K562 (cell line): Measurements from ENCODE around the gene SLC6A7. TPM values are rescaled to one million over a fixed set of nuclear protein-coding genes. Genes with fewer than 3 reads are reported as not detected.

Experiments used
- CREB1 ChIP-seq, 2 experiments: sonication (generic) in 1 of 2; formaldehyde crosslinking in 1 of 2; IDR thresholded peaks; 2 replicates each; pipeline versions ENCODE4 v1.6.1 to v1.8.0; 2012 to 2022; ENCODE audit warnings: inconsistent platforms in 1 of 2, mild to moderate bottlenecking in 1 of 2, missing genetic modification reagents in 1 of 2, moderate library complexity in 1 of 2
- ESRRB ChIP-seq: fragments of 250-450 bp; sonication (Bioruptor Pico); IDR thresholded peaks from 2 replicates; pipeline ENCODE4 v1.5.0; 2020; ENCODE audit warnings: mild to moderate bottlenecking, moderate library complexity, borderline replicate concordance
- GATA2 ChIP-seq: sonication (generic); formaldehyde crosslinking; IDR thresholded peaks from 2 replicates; pipeline ENCODE4 v1.4.0; 2020; ENCODE audit warnings: mild to moderate bottlenecking, missing genetic modification reagents
- HIVEP1 ChIP-seq: fragments of 250-450 bp; sonication (Bioruptor Pico); IDR thresholded peaks from 2 replicates; pipeline ENCODE4 v1.4.0; 2020; ENCODE audit warnings: mild to moderate bottlenecking
- JUND ChIP-seq, 2 experiments: IDR thresholded peaks; 2 replicates in 1 of 2; 3 replicates in 1 of 2; pipeline ENCODE4 v1.6.1; 2011; ENCODE audit warnings: borderline replicate concordance in 2 of 2, low read depth in 2 of 2, low read length in 2 of 2, improper control_type of control experiment in 1 of 2, missing biosample characterization in 1 of 2, missing genetic modification characterization in 1 of 2, missing genetic modification reagents in 1 of 2
- KLF16 ChIP-seq: IDR thresholded peaks from 2 replicates; pipeline ENCODE4 v1.6.1; 2016; ENCODE audit warnings: antibody characterized with exemption
- MAFK ChIP-seq: IDR thresholded peaks from 2 replicates; pipeline ENCODE4 v1.6.1; 2011; ENCODE audit warnings: low read length, improper control_type of control experiment
- MAZ ChIP-seq, 2 experiments: fragments of 450-650 bp in 1 of 2; sonication (generic) in 1 of 2; formaldehyde crosslinking; IDR thresholded peaks in 1 of 2; conservative IDR thresholded peaks in 1 of 2; 2 replicates each; pipeline versions ENCODE4 v1.4.0 to v1.5.0; 2020; ENCODE audit warnings: mild to moderate bottlenecking in 1 of 2, missing genetic modification reagents in 1 of 2
- MEF2A ChIP-seq: IDR thresholded peaks from 2 replicates; pipeline ENCODE4 v1.6.1; 2011; ENCODE audit warnings: low read depth, mild to moderate bottlenecking, low read length, moderate library complexity; ENCODE audit not compliant: control insufficient read depth
- NFE2L1 ChIP-seq: fragments of 450-650 bp; IDR thresholded peaks from 2 replicates; pipeline ENCODE4 v1.6.1; 2016; ENCODE audit warnings: missing genetic modification characterization, low read depth, mild to moderate bottlenecking, missing compliant biosample characterization, moderate library complexity, borderline replicate concordance
- SNRNP70 ChIP-seq: fragments of 200-400 bp; formaldehyde crosslinking; optimal IDR thresholded peaks from 2 replicates; pipeline ENCODE3; 2017; ENCODE audit warnings: low read depth, low read length
- SRSF7 ChIP-seq: fragments of 200-400 bp; formaldehyde crosslinking; optimal IDR thresholded peaks from 2 replicates; pipeline ENCODE3; 2017; ENCODE audit warnings: mild to moderate bottlenecking, low read depth, low read length
- TAF9B ChIP-seq: fragments of 450-650 bp; IDR thresholded peaks from 2 replicates; pipeline ENCODE4 v1.6.1; 2018; ENCODE audit warnings: mild to moderate bottlenecking; ENCODE audit not compliant: partially characterized antibody
- TFAP4 ChIP-seq: sonication (generic); formaldehyde crosslinking; IDR thresholded peaks from 2 replicates; pipeline ENCODE4 v1.8.0; 2022; ENCODE audit warnings: missing genetic modification reagents, mild to moderate bottlenecking, moderate library complexity, borderline replicate concordance
- ZNF143 ChIP-seq: sonication (generic); formaldehyde crosslinking; IDR thresholded peaks from 2 replicates; pipeline ENCODE4 v1.9.0; 2022; ENCODE audit warnings: mild to moderate bottlenecking, missing genetic modification reagents
- ZNF518B ChIP-seq: fragments of 250-450 bp; sonication (Bioruptor Pico); IDR thresholded peaks from 2 replicates; pipeline ENCODE4 v1.5.0; 2021; ENCODE audit warnings: mild to moderate bottlenecking, moderate library complexity
- ZNF589 ChIP-seq: fragments of 200-800 bp; sonication (Bioruptor generic); IDR thresholded peaks from 2 replicates; pipeline ENCODE4 v1.6.1; 2016; ENCODE audit warnings: low read depth, missing genetic modification characterization, missing compliant biosample characterization
- polyA plus RNA-seq, 8 experiments: library from polyadenylated mRNA; depleted of rRNA in 4 of 8; stranded (reverse) in 5 of 8; unstranded in 3 of 8; fragments of >200 nt; fragmentation: Nextera tagmentation in 2 of 8; fragmentation: Illumina TruSeq in 1 of 8; extraction: Ambion mirVana in 2 of 8; extraction: Trizol in 1 of 8; gene quantifications; 2 replicates each; pipeline versions ENCODE4 v1.2.1 to v1.2.3, GENCODE V29; 2011 to 2014; ENCODE audit warnings: inconsistent platforms in 1 of 8, missing spikeins in 1 of 8
- total RNA-seq, 7 experiments: library from RNA; depleted of rRNA in 6 of 7; stranded (reverse); fragments of >200 nt in 6 of 7; fragmentation: Illumina TruSeq in 2 of 7; extraction: Trizol in 2 of 7; gene quantifications; 2 replicates each; pipeline versions ENCODE4 v1.2.1 to v1.2.3, GENCODE V29; 2011 to 2021; ENCODE audit warnings: low replicate concordance in 1 of 7
- TF ChIP-seq, protein P1 (sequence below): sonication (generic); formaldehyde crosslinking; IDR thresholded peaks from 2 replicates; pipeline ENCODE4 v1.8.1; 2023; ENCODE audit warnings: mild to moderate bottlenecking, missing genetic modification reagents

SLC6A7 gene
- total and polyA plus RNA-seq, 9 of the 15 experiments (the other 6 are each of a cell fraction or from before 2014, with no cell fraction given) = not detected

- TF ChIP-seq TFAP4 (CRISPR knock-in tag) (peak; percentile 52; the same call in 1 of the 2 replicates), NFE2L1 (tag) (no peak), ZNF589 (CRISPR knock-in tag) (no peak), CREB1 (IDR thresholded peaks at IDR 0.05) (peak; percentile 27; the same call in 1 of the 2 replicates), CREB1 (CRISPR knock-in tag; IDR thresholded peaks at IDR 0.05) (0 out of 2 replicates have a peak, but pooled peaks have one; percentile 21), MEF2A (no peak), KLF16 (0 out of 2 replicates have a peak, but pooled peaks have one; percentile 37), JUND (IDR thresholded peaks at IDR 0.05; ENCODE audit: borderline replicate concordance, low read depth, low read length) (peak; percentile 30; the same call in 1 of the 2 replicates), JUND (tag; IDR thresholded peaks at IDR 0.05; ENCODE audit: borderline replicate concordance, low read depth, low read length) (no peak; the same call in 1 of the 3 replicates), TAF9B (no peak), MAZ (CRISPR knock-in tag; conservative IDR thresholded peaks at IDR 0.05 in 1 of 2, IDR thresholded peaks at IDR 0.05 in 1 of 2) (peak in 1 of 2 experiments; percentile 70; a peak in 2 of 4 replicates), ZNF143 (CRISPR knock-in tag) (no peak), GATA2 (peak; percentile 29; the same call in 1 of the 2 replicates), ZNF518B (no peak), SNRNP70 (no peak), HIVEP1 (CRISPR knock-in tag) (no peak), SRSF7 (no peak), ESRRB (CRISPR knock-in tag) (no peak), MAFK (no peak; the same call in 1 of the 2 replicates)
- TF ChIP-seq, protein P1, sequence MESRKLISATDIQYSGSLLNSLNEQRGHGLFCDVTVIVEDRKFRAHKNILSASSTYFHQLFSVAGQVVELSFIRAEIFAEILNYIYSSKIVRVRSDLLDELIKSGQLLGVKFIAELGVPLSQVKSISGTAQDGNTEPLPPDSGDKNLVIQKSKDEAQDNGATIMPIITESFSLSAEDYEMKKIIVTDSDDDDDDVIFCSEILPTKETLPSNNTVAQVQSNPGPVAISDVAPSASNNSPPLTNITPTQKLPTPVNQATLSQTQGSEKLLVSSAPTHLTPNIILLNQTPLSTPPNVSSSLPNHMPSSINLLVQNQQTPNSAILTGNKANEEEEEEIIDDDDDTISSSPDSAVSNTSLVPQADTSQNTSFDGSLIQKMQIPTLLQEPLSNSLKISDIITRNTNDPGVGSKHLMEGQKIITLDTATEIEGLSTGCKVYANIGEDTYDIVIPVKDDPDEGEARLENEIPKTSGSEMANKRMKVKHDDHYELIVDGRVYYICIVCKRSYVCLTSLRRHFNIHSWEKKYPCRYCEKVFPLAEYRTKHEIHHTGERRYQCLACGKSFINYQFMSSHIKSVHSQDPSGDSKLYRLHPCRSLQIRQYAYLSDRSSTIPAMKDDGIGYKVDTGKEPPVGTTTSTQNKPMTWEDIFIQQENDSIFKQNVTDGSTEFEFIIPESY (CRISPR knock-in tag) = 0 out of 2 replicates have a peak, but pooled peaks have one; percentile 26
Observed at GRCh38 chr5:150161242-150162141, 28.4 kb upstream of the SLC6A7 start (continued).
